H9 (cell line): ENCODE measurements around the gene DNAJC8. TPM values are rescaled to one million over a fixed set of nuclear protein-coding genes. Genes with fewer than 3 reads are reported as not detected.

ENCODE experiments used
- DNase-seq: peaks from one replicate; pipeline ENCODE4 v3.0.0-alpha.2; 2017
- H2AFZ ChIP-seq: one replicate; pipeline ENCODE4 v1.6.1; 2013; ENCODE audit warnings: mild to moderate bottlenecking, low read length, control low read depth, moderate library complexity
- H2AK5ac ChIP-seq: 2 replicates; pipeline ENCODE4 v1.6.1; 2013; ENCODE audit warnings: low read length, control low read depth, mixed read lengths; ENCODE audit not compliant: insufficient read length
- H2BK120ac ChIP-seq: one replicate; pipeline ENCODE4 v1.6.1; 2013; ENCODE audit warnings: low read depth, mild to moderate bottlenecking, low read length, control low read depth, inconsistent platforms; ENCODE audit not compliant: poor library complexity, severe bottlenecking
- H2BK12ac ChIP-seq: 2 replicates; pipeline ENCODE4 v1.6.1; 2013; ENCODE audit warnings: low read length, control low read depth, mixed read lengths, low read depth; ENCODE audit not compliant: insufficient read length
- H2BK15ac ChIP-seq: 2 replicates; pipeline ENCODE4 v1.6.1; 2013; ENCODE audit warnings: low read depth, low read length, control low read depth
- H2BK20ac ChIP-seq: one replicate; pipeline ENCODE4 v1.6.1; 2013; ENCODE audit warnings: low read depth, mild to moderate bottlenecking, low read length, control low read depth, inconsistent platforms; ENCODE audit not compliant: poor library complexity, severe bottlenecking
- H2BK5ac ChIP-seq: 2 replicates; pipeline ENCODE4 v1.6.1; 2013; ENCODE audit warnings: low read length, control low read depth, mixed read lengths; ENCODE audit not compliant: insufficient read length
- H3K14ac ChIP-seq: 2 replicates; pipeline ENCODE4 v1.6.1; 2013; ENCODE audit warnings: low read length, control low read depth; ENCODE audit not compliant: insufficient read depth
- H3K18ac ChIP-seq: 2 replicates; pipeline ENCODE4 v1.6.1; 2013; ENCODE audit warnings: low read depth, mild to moderate bottlenecking, mixed read lengths, low read length, control low read depth; ENCODE audit not compliant: insufficient read length
- H3K23ac ChIP-seq: 2 replicates; pipeline ENCODE4 v1.6.1; 2013; ENCODE audit warnings: low read length, control low read depth, mixed read lengths, low read depth; ENCODE audit not compliant: insufficient read length
- H3K23me2 ChIP-seq: 2 replicates; pipeline ENCODE4 v1.6.1; 2013; ENCODE audit warnings: low read depth, mild to moderate bottlenecking, mixed read lengths, low read length, control low read depth; ENCODE audit not compliant: insufficient read length, poor library complexity, severe bottlenecking
- H3K27ac ChIP-seq: 2 replicates; pipeline ENCODE4 v1.5.1; 2013; ENCODE audit warnings: low read length, control low read depth, mixed read lengths, low read depth; ENCODE audit not compliant: insufficient read length
- H3K27me3 ChIP-seq: 2 replicates; pipeline ENCODE4 v1.6.1; 2013; ENCODE audit warnings: low read length, control low read depth, inconsistent platforms; ENCODE audit not compliant: insufficient read depth
- H3K4ac ChIP-seq: 2 replicates; pipeline ENCODE4 v1.6.1; 2013; ENCODE audit warnings: low read depth, mild to moderate bottlenecking, control low read depth, inconsistent platforms, low read length, moderate library complexity
- H3K4me1 ChIP-seq: 2 replicates; pipeline ENCODE4 v1.6.1; 2013; ENCODE audit warnings: low read length, control low read depth, inconsistent platforms; ENCODE audit not compliant: insufficient read depth
- H3K4me2 ChIP-seq: 2 replicates; pipeline ENCODE4 v1.6.1; 2013; ENCODE audit warnings: low read length, control low read depth, mixed read lengths; ENCODE audit not compliant: insufficient read length, insufficient read depth
- H3K56ac ChIP-seq: 2 replicates; pipeline ENCODE4 v1.6.1; 2013; ENCODE audit warnings: low read depth, mild to moderate bottlenecking, mixed read lengths, low read length, control low read depth; ENCODE audit not compliant: insufficient read length
- H3K79me1 ChIP-seq: 2 replicates; pipeline ENCODE4 v1.6.1; 2013; ENCODE audit warnings: low read depth, mild to moderate bottlenecking, moderate library complexity, low read length, control low read depth, inconsistent platforms; ENCODE audit not compliant: insufficient read depth, poor library complexity, severe bottlenecking
- H3K79me2 ChIP-seq: 2 replicates; pipeline ENCODE4 v1.6.1; 2013; ENCODE audit warnings: low read length, control low read depth, inconsistent platforms; ENCODE audit not compliant: insufficient read depth
- H3K9ac ChIP-seq: 2 replicates; pipeline ENCODE4 v1.6.1; 2013; ENCODE audit warnings: low read length, control low read depth, mixed read lengths; ENCODE audit not compliant: insufficient read length; ENCODE audit errors: extremely low read depth
- H3K9me3 ChIP-seq: one replicate; pipeline ENCODE4 v1.6.1; 2013; ENCODE audit warnings: low read depth, low read length, inconsistent platforms; ENCODE audit not compliant: control insufficient read depth
- H3T11ph ChIP-seq: one replicate; pipeline ENCODE4 v1.6.1; 2013; ENCODE audit warnings: mild to moderate bottlenecking, low read length, control low read depth, inconsistent platforms
- H4K20me1 ChIP-seq: one replicate; pipeline ENCODE4 v1.6.1; 2013; ENCODE audit not compliant: control insufficient read depth, insufficient read length, insufficient read depth
- H4K5ac ChIP-seq: 2 replicates; pipeline ENCODE4 v1.6.1; 2013; ENCODE audit warnings: low read depth, mild to moderate bottlenecking, mixed read lengths, low read length, control low read depth; ENCODE audit not compliant: insufficient read length
- H4K8ac ChIP-seq: replicated peaks from 2 replicates; pipeline ENCODE4 v1.6.1; 2013; ENCODE audit warnings: low read length, control low read depth, mixed read lengths, low read depth; ENCODE audit not compliant: insufficient read length
- H4K91ac ChIP-seq: 2 replicates; pipeline ENCODE4 v1.6.1; 2013; ENCODE audit warnings: low read depth, mild to moderate bottlenecking, moderate library complexity, mixed read lengths, low read length, control low read depth; ENCODE audit not compliant: insufficient read length
- H3K27ac Mint-ChIP-seq, 3 experiments: 2 replicates in 2 of 3; 3 replicates in 1 of 3; pipeline ENCODE4 v1.8.0; 2020 to 2021; ENCODE audit warnings: mixed read lengths in 3 of 3, mild to moderate bottlenecking in 1 of 3, moderate library complexity in 1 of 3
- H3K27me3 Mint-ChIP-seq: 2 replicates; pipeline ENCODE4 v1.8.0; 2021; ENCODE audit warnings: low read depth, mild to moderate bottlenecking, moderate library complexity, mixed read lengths
- H3K36me3 Mint-ChIP-seq, 3 experiments: 2 replicates in 2 of 3; 3 replicates in 1 of 3; pipeline ENCODE4 v1.8.0; 2020 to 2021; ENCODE audit warnings: low read depth in 3 of 3, mixed read lengths in 3 of 3; ENCODE audit not compliant: insufficient read depth in 1 of 3
- H3K4me1 Mint-ChIP-seq, 2 experiments: 2 replicates each; pipeline ENCODE4 v1.8.0; 2020; ENCODE audit warnings: mixed read lengths in 2 of 2
- H3K4me3 Mint-ChIP-seq, 2 experiments: 2 replicates in 1 of 2; 3 replicates in 1 of 2; pipeline ENCODE4 v1.8.0; 2020 to 2021; ENCODE audit warnings: mild to moderate bottlenecking in 2 of 2, mixed read lengths in 2 of 2, moderate library complexity in 1 of 2
- H3K9me3 Mint-ChIP-seq, 2 experiments: 2 replicates in 1 of 2; 3 replicates in 1 of 2; pipeline ENCODE4 v1.8.0; 2020; ENCODE audit warnings: mild to moderate bottlenecking in 2 of 2, mixed read lengths in 2 of 2, moderate library complexity in 1 of 2
- CTCF ChIP-seq: fragments of 200-600 bp; sonication (generic); conservative IDR thresholded peaks from 3 replicates; pipeline ENCODE4 v1.8.0; 2021; ENCODE audit warnings: antibody characterized with exemption, mild to moderate bottlenecking
- WGBS: extraction: QIAGEN DNeasy Blood & Tissue Kit; methylation state at CpG from one replicate; pipeline ENCODE4 v1.1.7; 2013; ENCODE audit warnings: missing lambda C conversion rate, low lambda C conversion rate, mixed read lengths; ENCODE audit not compliant: insufficient read length; ENCODE audit errors: extremely low coverage; 5-methylcytosine and 5-hydroxymethylcytosine counted together
- total RNA-seq: library from RNA; stranded (reverse); gene quantifications from 2 replicates; pipeline ENCODE4 v1.2.1, GENCODE V29; 2021

The DNAJC8 gene
- total RNA-seq, 1 experiment from 2014 or later, result 132 TPM

GRCh38 chr1:28246427-28246832, 13.6 kb upstream of the DNAJC8 start:
- no peak overlapping the region for H2BK20ac ChIP-seq
- no peaks in the 10 kb centered on the region for H4K20me1 ChIP-seq
- no peak overlapping the region for H2BK12ac ChIP-seq
- H3K27me3 ChIP-seq, result no peaks in the 10 kb centered on the region
- Mint-ChIP-seq H3K4me3 (peak overlapping the region; percentile 91 to 93), H3K4me1 (peaks cover 31 to 33% of the 10 kb centered on the region in 2 experiments), H3K27me3 (no peaks in the 10 kb centered on the region), H3K36me3 (no peaks in the 10 kb centered on the region), H3K27ac (peak overlapping the region; percentile 22 to 86 (median 63); a peak in 3 of 7 replicates), H3K9me3 (no peaks in the 10 kb centered on the region)
- H2AK5ac ChIP-seq, result no peak overlapping the region
- no peak overlapping the region for H3K56ac ChIP-seq
- no peak overlapping the region for H2AFZ ChIP-seq
- peak overlapping the region; percentile 73 for H3K9ac ChIP-seq
- no peak overlapping the region for H2BK5ac ChIP-seq
- H2BK120ac ChIP-seq, result no peak overlapping the region
- H3T11ph ChIP-seq, result peak overlapping the region; percentile 37
- no peak overlapping the region for H3K4ac ChIP-seq
- H3K4me1 ChIP-seq, result no peaks in the 10 kb centered on the region
- H3K23me2 ChIP-seq, result peaks cover 8% of the 10 kb centered on the region
- TF ChIP-seq CTCF, result no peak
- no peaks in the 10 kb centered on the region for H3K79me2 ChIP-seq
- no peak overlapping the region for H2BK15ac ChIP-seq
- H3K18ac ChIP-seq, result no peak overlapping the region
- no peak overlapping the region for H3K23ac ChIP-seq
- peak overlapping the region; percentile 78 for H3K4me2 ChIP-seq
- H3K14ac ChIP-seq, result peak overlapping the region; percentile 24; the same call in 1 of the 2 replicates
- H3K79me1 ChIP-seq, result no peaks in the 10 kb centered on the region
- no peak for DNase-seq
- H3K27ac ChIP-seq, result no peak overlapping the region
- H3K9me3 ChIP-seq, result no peaks in the 10 kb centered on the region
- no peak overlapping the region for H4K91ac ChIP-seq
- no peak overlapping the region for H4K8ac ChIP-seq
- no peak overlapping the region for H4K5ac ChIP-seq
- no CpG with 5 or more reads among the region's 11 CpGs for WGBS
